Transverse colon (tissue), 4 donors: Measurements from ENCODE around the gene RAB40C. TPM values are rescaled to one million over a fixed set of nuclear protein-coding genes. Genes with fewer than 3 reads are reported as not detected.

Source experiments
- DNase-seq: peaks from one replicate; pipeline ENCODE4 v3.0.0-alpha.2; 2019
- H3K27ac ChIP-seq, 4 donors: fragments of 200-600 bp; sonication (generic); 2 replicates each; pipeline ENCODE4 v1.5.1; 2016 to 2018; ENCODE audit warnings: inconsistent platforms in 4 of 4
- H3K27me3 ChIP-seq: fragments of 200-600 bp; sonication (generic); 2 replicates; pipeline ENCODE4 v1.5.1; 2017; ENCODE audit warnings: inconsistent platforms
- H3K36me3 ChIP-seq, 4 donors: fragments of 200-600 bp; sonication (generic); 2 replicates each; pipeline ENCODE4 v1.5.1; 2017 to 2019; ENCODE audit warnings: inconsistent platforms in 4 of 4
- H3K4me1 ChIP-seq, 4 donors: fragments of 200-600 bp; sonication (generic); 2 replicates each; pipeline ENCODE4 v1.5.1; 2017 to 2020; ENCODE audit warnings: inconsistent platforms in 4 of 4
- H3K4me3 ChIP-seq, 4 donors: fragments of 200-600 bp; sonication (generic); 1 replicate in 1 of 4; 2 replicates in 3 of 4; pipeline versions ENCODE4 v1.5.1 to v1.6.1; 2017 to 2019; ENCODE audit warnings: inconsistent platforms in 4 of 4
- H3K9me3 ChIP-seq, 2 donors: fragments of 200-600 bp; sonication (generic); 2 replicates each; pipeline ENCODE4 v1.5.1; 2017 to 2019; ENCODE audit warnings: inconsistent platforms in 2 of 2
- EP300 ChIP-seq: sonication (generic); formaldehyde crosslinking; IDR thresholded peaks from one replicate; pipeline ENCODE4 v1.6.1; 2017; ENCODE audit warnings: antibody characterized with exemption, low read depth
- POLR2A ChIP-seq: fragments of 450-650 bp; IDR thresholded peaks from one replicate; pipeline ENCODE4 v1.6.1; 2016; ENCODE audit warnings: antibody characterized with exemption, mild to moderate bottlenecking, moderate library complexity
- POLR2AphosphoS5 ChIP-seq, 3 donors: sonication (generic); formaldehyde crosslinking; IDR thresholded peaks; one replicate each; pipeline ENCODE4 v1.6.1; 2016; ENCODE audit warnings: antibody characterized with exemption in 3 of 3
- WGBS, 2 donors: methylation state at CpG; one replicate each; pipeline ENCODE4 v1.1.5; 2018; ENCODE audit warnings: low coverage in 1 of 2; 5-methylcytosine and 5-hydroxymethylcytosine counted together
- in situ Hi-C, 4 donors: fragments of 200-750 bp; cut with MboI; loops; one replicate each; pipeline versions ENCODE4 v1.15.0 to v1.15.1; 2017; ENCODE audit warnings: low sequenced_read_pairs in 3 of 4, low pct_ligation_motif_present in 1 of 4, low pct_unique_long_range_greater_than_20kb in 1 of 4
- intact Hi-C: fragments of 100-400 bp; cut with DNase I; formaldehyde crosslinking; loops from one replicate; pipeline ENCODE4 v1.15.1; 2023; ENCODE audit warnings: low total_unique reads
- total RNA-seq, 4 donors: library from RNA; depleted of rRNA; stranded (reverse); fragments of >200 nt; gene quantifications; one replicate each; pipeline ENCODE4 v1.1.0, GENCODE V29; 2016
- TF ChIP-seq, protein P1 (sequence below), 5 experiments: fragments of 200-600 bp in 3 of 5; fragments of 450-650 bp in 2 of 5; sonication (generic) in 3 of 5; IDR thresholded peaks; 1 replicate in 2 of 5; 2 replicates in 3 of 5; pipeline ENCODE4 v1.5.1; 2016 to 2017; ENCODE audit warnings: antibody characterized with exemption in 5 of 5, inconsistent platforms in 3 of 5, mild to moderate bottlenecking in 2 of 5, moderate library complexity in 1 of 5

The RAB40C gene
- total RNA-seq, 4 donors from 2014 or later, result 54.8 to 111 (median 83.5) TPM

DNA sequence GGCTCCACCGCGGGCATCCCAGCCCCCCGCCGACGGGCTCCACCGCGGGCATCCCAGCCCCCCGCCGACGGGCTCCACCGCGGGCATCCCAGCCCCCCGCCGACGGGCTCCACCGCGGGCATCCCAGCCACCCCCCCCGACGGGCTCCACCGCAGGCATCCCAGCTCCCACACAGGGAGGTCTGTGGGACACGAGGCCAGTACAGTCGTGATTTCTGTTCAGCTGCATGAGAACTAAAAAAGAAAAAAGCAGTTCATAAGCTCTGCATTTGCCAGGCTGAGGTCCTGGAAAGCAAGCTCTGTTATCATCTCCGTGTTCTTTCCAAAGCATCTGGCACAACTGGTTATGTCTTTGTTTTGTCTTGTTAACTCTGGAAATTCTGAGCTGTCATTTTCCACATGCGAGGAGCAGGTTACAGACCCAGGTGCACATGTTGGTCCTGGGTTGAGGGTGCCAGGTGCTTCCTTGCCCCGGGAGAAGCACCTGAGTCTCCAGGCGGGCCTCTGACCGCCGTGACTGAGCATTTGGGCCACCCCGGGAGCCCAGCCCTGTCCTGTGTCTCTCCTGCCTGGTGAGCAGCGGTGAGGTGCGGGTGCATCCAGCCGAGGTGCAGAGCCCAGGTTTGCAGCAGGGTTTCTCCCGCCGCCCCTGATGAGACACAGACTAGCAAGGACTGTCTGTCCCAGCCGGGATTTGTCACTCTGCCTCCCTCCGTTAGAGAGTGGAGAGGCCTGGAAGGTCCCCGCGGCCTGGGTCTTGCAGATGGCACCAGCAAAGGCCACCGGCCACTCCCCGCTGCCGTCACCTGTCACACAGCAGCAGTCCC is 31.0 kb downstream of the RAB40C start:
- intact Hi-C loops, result no loop called here
- Histone ChIP-seq H3K36me3 (no peaks in the 10 kb centered on the region), H3K4me1 (peaks cover 0 to 15% (median 3%) of the 10 kb centered on the region in 4 donors), H3K4me3 (no peak overlapping the region), H3K9me3 (no peaks in the 10 kb centered on the region), H3K27ac (no peak overlapping the region), H3K27me3 (no peaks in the 10 kb centered on the region)
- 57 to 91% methylated on average over 1 to 23 of the region's 41 CpGs for WGBS, 2 donors
- DNase-seq, result no peak
- in situ Hi-C loops, result loop anchor here in 1 of 4 donors (25.0 kb wide), 1 partner anchor 109 kb away; no protein-coding TSS in a partner anchor
- TF ChIP-seq POLR2AphosphoS5 (IDR thresholded peaks at IDR 0.05) (no peak), EP300 (no peak), POLR2A (no peak)
- TF ChIP-seq, protein P1, sequence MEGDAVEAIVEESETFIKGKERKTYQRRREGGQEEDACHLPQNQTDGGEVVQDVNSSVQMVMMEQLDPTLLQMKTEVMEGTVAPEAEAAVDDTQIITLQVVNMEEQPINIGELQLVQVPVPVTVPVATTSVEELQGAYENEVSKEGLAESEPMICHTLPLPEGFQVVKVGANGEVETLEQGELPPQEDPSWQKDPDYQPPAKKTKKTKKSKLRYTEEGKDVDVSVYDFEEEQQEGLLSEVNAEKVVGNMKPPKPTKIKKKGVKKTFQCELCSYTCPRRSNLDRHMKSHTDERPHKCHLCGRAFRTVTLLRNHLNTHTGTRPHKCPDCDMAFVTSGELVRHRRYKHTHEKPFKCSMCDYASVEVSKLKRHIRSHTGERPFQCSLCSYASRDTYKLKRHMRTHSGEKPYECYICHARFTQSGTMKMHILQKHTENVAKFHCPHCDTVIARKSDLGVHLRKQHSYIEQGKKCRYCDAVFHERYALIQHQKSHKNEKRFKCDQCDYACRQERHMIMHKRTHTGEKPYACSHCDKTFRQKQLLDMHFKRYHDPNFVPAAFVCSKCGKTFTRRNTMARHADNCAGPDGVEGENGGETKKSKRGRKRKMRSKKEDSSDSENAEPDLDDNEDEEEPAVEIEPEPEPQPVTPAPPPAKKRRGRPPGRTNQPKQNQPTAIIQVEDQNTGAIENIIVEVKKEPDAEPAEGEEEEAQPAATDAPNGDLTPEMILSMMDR (IDR thresholded peaks at IDR 0.05), result no peak

DNA sequence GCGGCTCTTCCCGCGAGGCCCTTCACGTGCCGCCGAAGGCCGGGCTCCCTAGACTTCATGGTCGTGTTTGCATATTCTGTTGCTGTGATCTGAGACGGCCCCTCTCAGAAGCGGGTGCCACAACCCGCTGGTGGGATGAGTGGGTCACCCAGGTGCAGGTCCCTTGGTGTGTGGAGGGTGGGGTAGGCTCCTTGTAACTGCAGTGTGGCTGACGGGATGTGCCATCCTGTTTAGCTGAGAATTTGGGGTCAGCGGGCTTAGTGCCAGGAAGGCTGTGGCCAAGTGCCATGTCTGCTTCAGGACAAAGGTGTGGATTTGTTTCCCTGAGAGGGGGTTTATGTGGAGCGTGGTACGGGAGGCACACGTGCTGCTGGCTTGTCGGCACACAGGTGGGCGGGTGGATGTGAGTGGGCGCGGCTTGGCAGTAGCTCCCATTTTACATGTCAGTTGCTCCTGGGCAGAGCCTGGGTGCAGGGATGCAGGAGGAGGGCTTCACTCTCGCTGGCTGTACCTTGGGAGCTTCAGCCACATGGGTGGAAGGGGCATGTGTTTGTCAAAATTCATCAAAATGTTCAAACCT is 31.8 kb downstream of the RAB40C start:
- Histone ChIP-seq H3K27me3 (no peaks in the 10 kb centered on the region), H3K36me3 (no peaks in the 10 kb centered on the region), H3K4me1 (peaks cover 0 to 10% (median 3%) of the 10 kb centered on the region in 4 donors), H3K27ac (peak overlapping the region in 3 of 4 donors; percentile 41 to 75 (median 46)), H3K4me3 (no peak overlapping the region), H3K9me3 (no peaks in the 10 kb centered on the region)
- in situ Hi-C loops (loop anchor here in 1 of 4 donors (25.0 kb wide), 1 partner anchor 109 kb away; no protein-coding TSS in a partner anchor), intact Hi-C loops (no loop called here)
- TF ChIP-seq POLR2AphosphoS5 (IDR thresholded peaks at IDR 0.05) (no peak), POLR2A (no peak), EP300 (no peak)
- TF ChIP-seq, protein P1 (IDR thresholded peaks at IDR 0.05), result no peak
- WGBS, 2 donors, result 85% methylated on average over 21 of the region's 21 CpGs; no CpG with 5 or more reads in 1 of the 2 donors
- DNase-seq, result no peak

DNA sequence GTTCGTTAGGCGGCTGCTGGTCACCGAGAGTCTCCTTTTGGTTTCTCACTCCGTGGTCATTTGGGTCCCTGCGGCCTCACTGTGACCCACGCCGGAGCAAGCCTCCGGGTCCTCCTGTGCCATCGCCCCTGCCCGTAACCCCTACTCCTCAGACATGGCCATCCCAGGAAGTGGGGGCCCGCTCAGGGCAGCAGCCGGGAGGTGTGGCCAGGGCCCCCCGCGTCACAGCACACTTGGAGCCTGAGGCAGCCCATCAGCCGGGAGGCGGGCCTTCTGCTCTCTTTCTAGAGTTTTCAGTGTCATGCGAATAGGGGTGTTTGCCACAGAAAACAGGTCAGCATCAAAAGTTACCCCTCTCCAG is 33.0 kb downstream of the RAB40C start:
- TF ChIP-seq, protein P1 (IDR thresholded peaks at IDR 0.05), result no peak
- TF ChIP-seq POLR2A (no peak), POLR2AphosphoS5 (IDR thresholded peaks at IDR 0.05) (no peak), EP300 (no peak)
- in situ Hi-C loops, result loop anchor here in 1 of 4 donors (25.0 kb wide), 1 partner anchor 111 kb away; no protein-coding TSS in a partner anchor
- WGBS, 2 donors, result 90 to 91% methylated on average over 9 to 17 of the region's 17 CpGs
- Histone ChIP-seq H3K27ac (peak overlapping the region; percentile 36 to 75 (median 44)), H3K4me3 (no peak overlapping the region), H3K9me3 (no peaks in the 10 kb centered on the region), H3K4me1 (peaks cover 0 to 10% (median 3%) of the 10 kb centered on the region in 4 donors), H3K36me3 (no peaks in the 10 kb centered on the region), H3K27me3 (no peaks in the 10 kb centered on the region)
- intact Hi-C loops, result no loop called here
- no peak for DNase-seq

DNA sequence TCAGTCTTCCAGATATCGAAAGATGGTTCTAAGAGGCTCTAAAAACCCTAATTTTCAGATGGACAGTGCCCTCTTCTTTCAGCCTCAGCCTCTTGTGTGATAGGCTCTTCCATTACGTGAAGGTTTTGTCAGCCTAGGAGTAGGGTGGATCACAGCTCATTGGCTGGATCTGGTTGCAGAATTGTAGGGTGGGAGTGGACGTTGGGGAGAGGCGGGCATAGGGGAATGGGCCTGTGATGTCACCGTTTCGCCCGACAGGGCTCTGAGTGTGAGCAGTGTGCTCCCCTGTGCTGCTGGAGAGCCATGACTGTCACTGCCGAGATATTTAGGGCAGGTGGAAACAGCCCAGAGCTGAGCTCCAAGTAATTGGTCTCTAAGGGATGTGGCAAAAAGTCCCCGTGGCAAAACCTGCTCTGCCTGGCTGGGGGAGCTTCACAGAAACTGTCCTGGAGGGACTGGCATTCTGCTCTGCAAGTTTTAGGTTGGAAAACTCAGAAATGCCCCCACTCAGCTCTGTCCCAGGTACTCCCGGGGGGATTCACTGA is 34.7 kb downstream of the RAB40C start:
- H3K9me3 ChIP-seq, result no peaks in the 10 kb centered on the region
- in situ Hi-C loops, result loop anchor here in 1 of 4 donors (25.0 kb wide), 1 partner anchor 112 kb away; no protein-coding TSS in a partner anchor
- WGBS, 2 donors, result 74 to 100% methylated on average over 2 to 10 of the region's 10 CpGs
- H3K27me3 ChIP-seq, result no peaks in the 10 kb centered on the region
- TF ChIP-seq EP300, result no peak
- TF ChIP-seq, protein P1 (IDR thresholded peaks at IDR 0.05), result no peak
- no peak for TF ChIP-seq POLR2AphosphoS5 (IDR thresholded peaks at IDR 0.05)
- TF ChIP-seq POLR2A, result no peak
- no peaks in the 10 kb centered on the region for H3K36me3 ChIP-seq
- intact Hi-C loops, result no loop called here
- no peak overlapping the region for H3K27ac ChIP-seq
- peaks cover 0 to 10% (median 4%) of the 10 kb centered on the region in 4 donors for H3K4me1 ChIP-seq
- no peak overlapping the region for H3K4me3 ChIP-seq
- no peak for DNase-seq
